ENCODE measurements around the gene RPL21.

The RPL21 gene

DNA sequence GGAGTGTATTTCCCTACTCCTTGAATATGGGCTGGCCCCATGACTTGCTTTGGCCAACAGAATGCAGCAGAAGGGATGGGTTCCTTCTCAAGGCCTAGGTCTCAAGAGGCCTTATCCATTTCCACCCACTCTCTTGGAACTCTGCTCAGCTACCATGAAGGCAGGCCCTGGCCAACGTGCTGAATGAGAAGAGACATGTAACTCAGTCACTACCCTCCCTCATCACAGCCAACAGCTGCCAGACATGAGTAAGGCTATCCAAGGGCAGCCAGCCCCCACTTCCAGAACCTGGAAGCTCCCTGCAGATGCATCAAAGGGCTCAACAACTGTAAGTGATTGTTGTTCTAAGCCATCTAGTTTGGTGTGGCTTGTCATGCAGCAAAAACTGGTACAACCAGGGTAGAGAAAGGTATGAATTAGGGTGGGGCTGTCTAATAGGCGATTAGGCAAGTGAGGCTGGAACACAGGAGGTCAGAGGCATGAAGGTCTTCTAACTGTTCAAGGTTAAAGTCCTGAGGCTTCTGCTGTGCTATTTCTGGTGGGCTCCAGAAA, 17.8 kb downstream of the RPL21 start:
- TF ChIP-seq ZNF274 (IDR thresholded peaks at IDR 0.05; ENCODE audit: low read depth, low read length), result no peak
- no peak overlapping the region for H3K4me3 ChIP-seq (ENCODE audit: low read length)

DNA sequence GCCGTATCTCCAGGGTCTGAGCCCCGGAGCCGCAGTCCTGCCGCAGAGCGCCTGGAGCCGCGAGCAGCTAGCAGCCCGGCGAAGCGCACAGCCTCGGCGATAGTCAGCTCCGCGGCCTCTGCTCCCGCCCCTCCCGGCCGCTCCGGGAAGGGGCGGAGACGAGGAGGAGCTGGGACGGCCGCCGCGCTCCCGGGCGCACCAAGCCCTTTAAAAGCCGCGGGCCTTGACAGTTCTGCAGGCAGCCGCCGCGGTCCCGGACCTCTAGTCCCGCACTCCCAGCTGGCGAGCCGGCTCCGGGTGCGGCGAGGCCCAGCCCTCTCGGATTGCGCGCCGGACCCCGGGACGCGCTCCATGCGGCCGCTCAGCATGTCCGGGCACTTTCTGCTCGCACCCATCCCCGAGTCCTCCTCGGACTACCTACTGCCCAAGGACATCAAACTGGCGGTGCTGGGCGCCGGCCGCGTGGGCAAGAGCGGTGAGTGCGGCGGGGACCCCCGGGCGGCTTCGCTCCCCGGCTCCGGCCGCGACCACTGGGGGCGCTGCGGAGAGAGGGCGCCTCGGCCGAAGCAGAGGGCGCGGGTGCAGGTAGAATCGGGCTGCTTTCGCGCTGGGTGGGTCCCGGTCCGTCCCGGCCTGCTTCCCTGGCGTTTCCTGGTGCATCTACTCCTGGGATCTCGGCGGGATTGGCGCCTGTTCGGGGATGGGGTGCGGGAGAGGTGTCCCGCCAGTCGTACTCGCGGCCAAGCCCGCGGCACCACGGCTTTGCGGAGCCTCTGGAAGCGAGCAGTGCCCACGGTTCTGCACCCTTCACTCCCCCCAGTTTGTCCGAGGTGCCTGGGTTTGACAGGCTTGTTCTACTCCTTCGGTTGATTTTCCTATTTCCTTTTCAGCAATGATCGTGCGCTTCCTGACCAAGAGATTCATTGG, 19.5 kb downstream of the RPL21 start, which contains the start of gene RASL11A:
RASL11A (plus strand) TSS at position 237 of the 927 bp plus-strand sequence; CDS start at position 352, 115 bp downstream.
- TF ChIP-seq ZNF274 (IDR thresholded peaks at IDR 0.05; ENCODE audit: low read depth, low read length), result no peak

DNA sequence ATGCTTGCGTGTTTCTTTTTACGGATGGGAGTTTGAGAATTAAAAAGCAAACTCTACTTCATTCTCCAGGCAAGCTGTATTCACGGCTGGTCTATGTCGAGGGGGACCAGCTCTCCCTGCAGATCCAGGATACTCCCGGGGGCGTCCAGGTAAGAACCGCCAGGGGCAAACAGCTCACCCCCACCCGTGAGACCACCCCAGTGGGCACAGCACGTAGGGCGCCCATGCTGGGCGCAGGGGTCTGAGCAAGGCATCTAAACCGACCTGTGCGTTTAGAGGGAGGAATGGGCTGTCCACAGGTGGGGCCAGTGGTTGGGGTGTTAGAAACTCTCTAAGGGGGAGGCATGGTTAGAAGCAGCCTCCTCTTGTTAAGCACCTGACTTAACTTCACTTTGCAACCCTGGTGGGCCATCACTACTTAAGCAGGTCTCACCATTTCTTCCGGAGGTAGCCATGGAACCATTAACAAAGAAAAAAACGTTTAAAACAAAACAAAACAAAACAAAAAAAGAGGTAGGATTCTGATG, 20.3 kb downstream of the RPL21 start:
- H3K4me3 ChIP-seq (ENCODE audit: low read length), result peak overlapping the region; percentile 78; the same call in 1 of the 2 replicates
- TF ChIP-seq ZNF274 (IDR thresholded peaks at IDR 0.05; ENCODE audit: low read depth, low read length), result no peak

More for the DNA sequence above, 19.5 kb downstream of the RPL21 start, which contains the start of gene RASL11A:
- peak within 1 kb of the TSS; percentile 78 for H3K4me3 ChIP-seq (ENCODE audit: low read length)

DNA sequence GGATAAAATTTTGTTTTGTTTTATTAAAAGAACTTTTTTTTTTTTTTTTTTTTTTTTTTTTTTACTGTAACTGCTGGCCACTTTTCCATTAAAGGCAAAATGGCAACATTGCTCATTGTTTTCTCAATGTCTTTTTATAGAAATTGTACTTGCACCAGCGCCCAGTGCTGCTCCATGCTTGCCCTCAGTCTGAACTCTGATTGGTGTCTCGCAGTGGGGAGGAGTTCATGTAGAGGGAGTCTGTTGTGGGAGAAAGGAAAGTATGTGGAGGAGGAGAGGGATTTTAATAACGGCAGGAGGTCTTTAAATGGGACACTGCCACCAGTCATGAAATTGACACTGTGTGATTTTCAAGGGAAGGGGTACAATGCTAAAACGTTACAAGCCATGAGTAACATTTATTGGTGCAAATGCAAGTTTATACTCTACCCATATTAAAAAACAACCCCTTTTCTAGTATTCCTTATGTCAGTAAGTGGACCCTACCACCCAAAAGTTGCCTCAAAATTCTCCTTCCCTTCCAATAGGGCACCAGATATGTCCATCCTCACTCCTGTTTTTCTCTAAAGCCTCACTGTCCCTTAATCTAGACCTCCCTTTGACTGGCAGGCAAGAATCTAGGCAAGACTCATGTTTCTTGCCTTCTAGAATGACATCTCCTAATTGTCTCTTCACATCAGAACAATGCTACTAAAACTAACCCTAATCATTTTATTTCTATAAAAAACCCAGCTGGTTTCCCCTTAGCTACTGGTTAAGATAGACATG, 22.5 kb downstream of the RPL21 start:
- no peak for TF ChIP-seq ZNF274 (IDR thresholded peaks at IDR 0.05; ENCODE audit: low read depth, low read length)
- H3K4me3 ChIP-seq (ENCODE audit: low read length), result no peak overlapping the region

DNA sequence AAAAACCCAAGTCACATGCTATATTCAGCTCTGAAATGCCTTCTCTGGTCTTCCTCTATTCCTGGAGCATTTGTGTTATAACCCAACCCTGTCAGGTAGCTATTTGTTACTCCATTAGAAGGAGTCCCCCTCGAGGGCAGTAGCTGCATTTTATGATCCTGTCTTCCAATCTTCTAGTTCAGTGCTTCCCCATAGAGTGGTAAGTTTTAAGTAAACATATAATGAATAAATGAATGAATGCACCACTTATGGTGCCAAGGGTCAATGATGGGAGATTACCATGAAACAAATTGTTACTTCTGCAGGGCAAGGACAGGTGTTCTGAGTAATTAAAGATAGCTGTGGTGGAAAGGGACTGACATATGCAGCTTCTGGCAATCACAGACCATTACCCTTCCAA, 23.3 kb downstream of the RPL21 start:
- H3K4me3 ChIP-seq (ENCODE audit: low read length), result no peak overlapping the region
- TF ChIP-seq ZNF274 (IDR thresholded peaks at IDR 0.05; ENCODE audit: low read depth, low read length), result no peak

DNA sequence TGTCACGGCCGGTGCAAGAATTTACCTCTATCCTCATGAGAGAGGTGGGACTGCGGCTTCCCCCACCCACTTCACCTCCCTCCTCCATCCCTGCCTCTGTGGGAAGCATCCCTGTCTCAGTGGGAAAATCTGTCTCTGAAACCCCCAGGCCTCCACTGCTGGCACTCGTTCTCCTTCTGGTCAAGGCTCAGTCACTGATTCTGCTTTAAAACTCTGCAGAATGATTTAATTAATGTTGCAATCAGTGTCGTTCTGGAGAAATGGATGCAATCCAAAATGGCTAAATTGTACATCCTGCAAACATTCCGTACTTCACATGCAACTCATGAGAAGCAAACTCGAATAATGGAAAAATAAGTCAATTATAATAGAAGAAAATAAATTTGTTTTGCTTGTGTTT, 24.8 kb downstream of the RPL21 start:
- no peak for TF ChIP-seq ZNF274 (IDR thresholded peaks at IDR 0.05; ENCODE audit: low read depth, low read length)
- H3K4me3 ChIP-seq (ENCODE audit: low read length), result no peak overlapping the region

DNA sequence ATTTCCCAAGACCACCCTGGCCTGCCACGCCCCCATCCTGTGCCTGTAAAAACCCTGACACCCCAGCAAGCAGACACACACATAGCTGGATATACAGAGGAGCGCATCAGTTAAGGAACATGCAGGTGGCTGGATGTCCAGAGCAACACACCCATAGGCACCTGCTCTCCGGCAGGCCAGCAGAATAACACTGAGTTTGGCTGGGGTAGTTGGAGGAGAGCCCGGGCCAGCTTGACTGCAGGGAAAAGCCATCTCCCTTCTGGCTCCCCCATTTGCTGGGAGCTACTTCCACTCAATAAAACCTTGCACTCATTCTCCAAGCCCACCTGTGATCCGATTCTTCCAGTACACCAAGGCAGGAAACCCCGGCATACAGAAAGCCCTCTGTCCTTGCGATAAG, 28.1 kb downstream of the RPL21 start:
- TF ChIP-seq ZNF274 (IDR thresholded peaks at IDR 0.05; ENCODE audit: low read depth, low read length), result no peak
- no peak overlapping the region for H3K4me3 ChIP-seq (ENCODE audit: low read length)

DNA sequence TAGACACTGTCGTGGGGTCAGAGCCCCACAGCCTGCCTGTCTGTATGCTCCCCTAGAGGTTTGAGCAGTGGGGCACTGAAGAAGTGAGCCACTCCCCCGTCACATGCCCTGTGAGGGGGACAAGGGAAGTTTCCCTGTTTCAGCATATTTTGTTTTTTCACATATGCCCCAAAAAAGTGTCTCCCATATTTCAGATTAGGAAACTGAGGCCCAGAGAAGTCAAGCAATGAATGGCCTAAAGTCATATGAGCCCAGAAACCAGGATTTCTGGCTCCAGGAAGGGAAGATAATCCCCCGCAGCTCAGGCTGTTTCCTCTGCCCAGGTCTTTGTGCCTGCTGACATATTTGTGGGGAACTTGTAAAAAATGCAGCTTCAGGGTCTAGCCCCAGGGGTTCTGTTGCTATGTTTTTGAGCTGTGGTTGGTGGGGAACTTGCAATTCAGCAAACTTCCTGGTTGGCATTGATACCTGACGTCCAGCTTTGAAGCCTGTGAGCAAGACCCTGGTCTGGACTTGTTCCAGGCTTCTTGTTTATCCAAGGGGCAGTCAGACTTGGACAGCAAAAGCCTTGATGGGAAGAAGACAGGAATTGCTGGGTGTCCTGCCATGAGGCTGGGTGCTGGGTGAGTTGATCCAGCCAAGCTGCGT, 28.8 kb downstream of the RPL21 start:
- no peak overlapping the region for H3K4me3 ChIP-seq (ENCODE audit: low read length)
- no peak for TF ChIP-seq ZNF274 (IDR thresholded peaks at IDR 0.05; ENCODE audit: low read depth, low read length)

DNA sequence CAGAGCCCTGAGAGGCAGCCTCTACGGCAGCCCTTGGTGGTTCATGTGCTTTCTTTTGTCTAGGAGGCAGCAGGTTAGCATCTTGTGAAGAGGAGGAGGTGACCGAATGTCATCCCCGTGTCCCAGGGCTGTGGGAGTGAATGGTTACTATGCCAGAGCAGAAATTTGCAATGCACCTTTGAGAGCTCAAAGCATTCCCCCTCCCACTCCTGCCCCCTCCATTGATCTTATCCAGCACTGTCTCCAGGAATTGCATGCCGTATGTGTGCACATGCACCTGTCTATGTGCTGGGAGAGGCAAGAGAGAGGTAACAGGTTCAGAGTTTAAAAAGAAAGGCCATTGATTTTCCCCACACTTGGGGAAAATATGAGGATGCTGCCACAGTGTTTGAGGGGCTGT, 29.5 kb downstream of the RPL21 start:
- H3K4me3 ChIP-seq (ENCODE audit: low read length), result no peak overlapping the region
- TF ChIP-seq ZNF274 (IDR thresholded peaks at IDR 0.05; ENCODE audit: low read depth, low read length), result no peak

DNA sequence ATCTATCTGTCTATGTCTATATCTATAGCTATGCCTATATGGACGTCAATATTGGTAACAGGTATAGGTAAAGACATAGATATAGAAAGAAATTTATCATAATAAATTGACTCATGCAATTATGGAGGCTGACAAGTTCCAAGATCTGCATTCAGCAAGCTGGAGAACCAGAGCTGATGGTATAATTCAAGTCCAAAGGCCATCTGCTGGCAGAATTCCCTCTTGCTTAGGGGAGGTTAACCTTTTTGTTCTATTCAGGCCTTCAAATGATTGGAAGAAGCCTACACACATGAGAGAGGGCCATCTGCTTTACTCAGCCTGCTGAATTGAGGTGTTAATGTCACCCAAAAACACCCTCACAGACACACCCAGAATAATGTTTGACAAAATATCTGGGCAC, 30.1 kb downstream of the RPL21 start:
- H3K4me3 ChIP-seq (ENCODE audit: low read length), result no peak overlapping the region
- TF ChIP-seq ZNF274 (IDR thresholded peaks at IDR 0.05; ENCODE audit: low read depth, low read length), result no peak

DNA sequence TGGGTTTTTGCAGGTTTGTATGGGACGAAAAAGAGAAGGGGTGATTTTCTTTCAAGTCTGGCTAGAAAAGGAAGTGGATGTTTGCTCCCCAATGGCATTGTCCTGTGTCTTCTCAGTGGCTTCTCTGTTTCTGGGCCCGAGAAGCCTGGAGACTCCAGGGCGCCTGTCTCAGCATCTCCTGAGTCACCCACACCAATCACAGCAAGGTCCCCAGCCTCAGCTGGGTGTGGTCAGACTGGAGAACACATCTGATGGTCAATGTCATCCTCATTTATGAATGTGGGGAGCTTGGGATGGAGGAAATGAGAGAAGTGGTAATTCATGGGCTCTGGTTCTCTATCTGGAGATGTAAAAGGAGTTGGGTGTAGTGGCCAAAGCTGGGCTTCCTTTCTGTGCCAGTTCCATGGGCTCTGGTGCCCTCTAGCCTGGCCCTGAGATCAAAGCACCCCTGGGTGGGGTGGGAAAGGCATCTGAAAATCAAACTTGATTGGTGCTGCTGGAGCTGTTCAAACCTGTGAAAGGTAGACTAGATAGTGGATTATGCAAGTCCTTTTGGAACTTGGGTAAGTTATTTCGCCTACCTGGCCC, 32.6 kb downstream of the RPL21 start:
- no peak overlapping the region for H3K4me3 ChIP-seq (ENCODE audit: low read length)
- TF ChIP-seq ZNF274 (IDR thresholded peaks at IDR 0.05; ENCODE audit: low read depth, low read length), result no peak

DNA sequence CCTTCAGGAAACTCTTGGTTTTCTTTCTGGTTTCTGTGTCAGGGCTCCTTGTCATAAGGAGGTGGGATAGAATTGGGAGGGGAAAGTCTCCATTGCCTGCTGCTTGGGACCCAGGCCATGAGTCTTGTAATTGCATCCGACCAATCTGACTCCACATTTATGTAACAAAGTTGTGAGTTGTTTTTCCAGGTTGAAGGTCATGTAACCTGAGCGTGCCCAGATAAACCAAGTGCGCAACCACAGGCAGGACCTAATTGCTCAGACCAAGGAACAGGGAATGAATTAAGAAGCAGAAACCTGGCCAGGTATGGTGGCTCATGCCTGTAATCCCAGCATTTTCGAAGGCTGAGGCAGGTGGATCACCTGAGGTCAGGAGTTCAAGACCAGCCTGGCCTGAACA, 37.0 kb downstream of the RPL21 start:
- H3K4me3 ChIP-seq (ENCODE audit: low read length), result no peak overlapping the region
- no peak for TF ChIP-seq ZNF274 (IDR thresholded peaks at IDR 0.05; ENCODE audit: low read depth, low read length)

DNA sequence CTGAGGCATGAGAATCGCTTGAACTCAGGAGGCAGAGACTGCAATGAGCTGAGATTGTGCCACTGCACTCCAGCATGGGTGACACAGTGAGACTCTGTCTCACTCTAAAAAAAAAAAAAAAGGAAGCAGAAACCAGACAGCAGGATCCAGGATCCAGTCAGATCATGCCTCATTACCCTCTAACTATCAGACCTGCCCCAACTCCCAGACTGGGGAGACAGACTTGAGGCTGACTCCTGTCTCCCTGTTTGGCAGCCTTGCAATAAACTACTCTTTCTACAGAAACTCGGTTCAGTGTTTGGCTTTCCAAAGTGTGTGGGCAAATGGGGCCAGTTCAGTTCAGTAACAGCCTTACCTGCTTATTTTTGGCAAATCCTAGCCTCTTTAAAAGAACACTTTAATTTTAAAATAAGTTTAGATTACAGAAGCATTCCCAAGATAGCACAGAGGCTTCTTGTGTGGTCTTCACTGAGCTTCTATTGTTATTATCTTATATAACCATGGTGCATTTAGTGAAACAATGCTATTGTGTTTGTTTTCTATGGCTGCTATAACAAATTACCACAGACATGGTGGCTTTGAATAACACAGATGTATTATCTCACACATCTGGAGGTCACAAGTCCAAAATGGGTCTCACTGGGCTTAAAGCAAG, 37.8 kb downstream of the RPL21 start:
- H3K4me3 ChIP-seq (ENCODE audit: low read length), result no peak overlapping the region
- no peak for TF ChIP-seq ZNF274 (IDR thresholded peaks at IDR 0.05; ENCODE audit: low read depth, low read length)
